Smooth muscle cell (in vitro differentiated cells): ENCODE data around the gene ASAP2. TPM values are rescaled to one million over a fixed set of nuclear protein-coding genes. Genes with fewer than 3 reads are reported as not detected.

Source experiments
- DNase-seq: peaks from one replicate; lab custom pipeline; 2025; ENCODE audit not compliant: unreplicated experiment; lab: John Stamatoyannopoulos, UW
- H2AFZ ChIP-seq: fragments of 200-600 bp; sonication (generic); 2 replicates; pipeline ENCODE4 v1.6.0; 2016; ENCODE audit warnings: antibody characterized with exemption, low read depth, mild to moderate bottlenecking
- H3F3A ChIP-seq: fragments of 200-600 bp; sonication (generic); 2 replicates; pipeline ENCODE4 v1.6.0; 2017; ENCODE audit warnings: antibody characterized with exemption, low read depth
- H3K27ac ChIP-seq: fragments of 200-600 bp; sonication (generic); 2 replicates; pipeline ENCODE4 v1.5.1; 2016; ENCODE audit warnings: low read depth, mild to moderate bottlenecking
- H3K27me3 ChIP-seq: fragments of 200-600 bp; sonication (generic); 2 replicates; pipeline ENCODE4 v1.6.1; 2016; ENCODE audit warnings: low read depth, mild to moderate bottlenecking
- H3K36me3 ChIP-seq: fragments of 200-600 bp; sonication (generic); 2 replicates; pipeline ENCODE4 v1.5.1; 2016; ENCODE audit warnings: low read depth
- H3K4me1 ChIP-seq: fragments of 200-600 bp; sonication (generic); 2 replicates; pipeline ENCODE4 v1.5.1; 2016; ENCODE audit warnings: low read depth
- H3K4me2 ChIP-seq: fragments of 200-600 bp; sonication (generic); 2 replicates; pipeline ENCODE4 v1.6.0; 2016; ENCODE audit warnings: mild to moderate bottlenecking
- H3K4me3 ChIP-seq: fragments of 200-600 bp; sonication (generic); 2 replicates; pipeline ENCODE4 v1.5.1; 2016; ENCODE audit warnings: mild to moderate bottlenecking
- H3K79me2 ChIP-seq: fragments of 200-600 bp; sonication (generic); 2 replicates; pipeline ENCODE4 v1.6.0; 2016; ENCODE audit warnings: low read depth, mild to moderate bottlenecking
- H3K9ac ChIP-seq: fragments of 200-600 bp; sonication (generic); 2 replicates; pipeline ENCODE4 v1.6.0; 2016; ENCODE audit warnings: low read depth
- H3K9me3 ChIP-seq: fragments of 200-600 bp; sonication (generic); replicated peaks from 2 replicates; pipeline ENCODE4 v1.5.1; 2016; ENCODE audit warnings: low read depth
- H4K20me1 ChIP-seq: fragments of 200-600 bp; sonication (generic); 2 replicates; pipeline ENCODE4 v1.6.0; 2016; ENCODE audit warnings: low read depth
- WGBS: methylation state at CpG from one replicate; pipeline ENCODE4 v1.1.7; 2016; ENCODE audit warnings: low lambda C conversion rate; 5-methylcytosine and 5-hydroxymethylcytosine counted together
- polyA plus RNA-seq: library from polyadenylated mRNA; unstranded; fragments of >200 nt; fragmentation: Nextera tagmentation; extraction: Ambion mirVana; gene quantifications from 2 replicates; pipeline ENCODE4 v1.2.1, GENCODE V29; 2016
- total RNA-seq: library from RNA; depleted of rRNA; stranded (reverse); fragments of >200 nt; gene quantifications from 2 replicates; pipeline ENCODE4 v1.2.3, GENCODE V29; 2014
- TF ChIP-seq, protein P1 (sequence below): fragments of 200-600 bp; sonication (generic); IDR thresholded peaks from 2 replicates; pipeline ENCODE4 v1.5.1; 2017; ENCODE audit warnings: borderline replicate concordance, mild to moderate bottlenecking, antibody characterized with exemption; ENCODE audit not compliant: insufficient read depth, poor library complexity, severe bottlenecking

ASAP2 gene
- total and polyA plus RNA-seq, 2 experiments from 2014 or later = 8.8 to 23.1 TPM

DNA sequence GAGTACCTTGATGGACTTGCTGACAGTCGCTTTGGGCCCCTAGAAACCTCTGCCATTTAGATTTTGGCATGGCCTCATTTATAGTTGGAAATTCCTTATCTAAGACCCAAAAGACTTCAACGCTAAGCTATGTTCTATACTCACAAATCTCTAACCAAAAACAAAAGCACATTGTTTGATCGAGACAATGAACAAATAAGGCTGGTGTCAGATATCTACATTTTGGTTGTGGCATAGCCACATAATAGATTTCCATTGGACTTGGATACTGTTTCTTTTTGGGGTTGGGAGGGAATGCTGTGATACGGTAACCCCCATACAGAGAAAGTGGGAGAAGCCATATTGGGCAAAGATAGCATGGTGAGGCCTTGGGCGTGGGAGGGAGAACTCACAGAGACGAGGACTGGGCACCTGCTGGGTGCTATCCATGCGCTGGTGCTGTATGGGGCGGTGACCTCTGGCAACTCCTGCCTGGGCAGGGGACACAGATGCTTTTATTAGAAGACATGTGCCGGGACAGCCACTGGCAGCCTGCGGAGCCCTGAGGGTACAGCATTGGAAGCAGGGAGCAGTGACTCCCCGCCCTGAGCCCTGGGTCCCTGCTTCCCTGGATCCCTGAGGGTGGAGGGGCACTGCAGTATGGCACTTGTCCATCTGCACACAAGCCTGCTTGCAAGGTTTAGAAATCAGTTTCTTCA, 97.1 kb downstream of the ASAP2 start:
- TF ChIP-seq, protein P1, sequence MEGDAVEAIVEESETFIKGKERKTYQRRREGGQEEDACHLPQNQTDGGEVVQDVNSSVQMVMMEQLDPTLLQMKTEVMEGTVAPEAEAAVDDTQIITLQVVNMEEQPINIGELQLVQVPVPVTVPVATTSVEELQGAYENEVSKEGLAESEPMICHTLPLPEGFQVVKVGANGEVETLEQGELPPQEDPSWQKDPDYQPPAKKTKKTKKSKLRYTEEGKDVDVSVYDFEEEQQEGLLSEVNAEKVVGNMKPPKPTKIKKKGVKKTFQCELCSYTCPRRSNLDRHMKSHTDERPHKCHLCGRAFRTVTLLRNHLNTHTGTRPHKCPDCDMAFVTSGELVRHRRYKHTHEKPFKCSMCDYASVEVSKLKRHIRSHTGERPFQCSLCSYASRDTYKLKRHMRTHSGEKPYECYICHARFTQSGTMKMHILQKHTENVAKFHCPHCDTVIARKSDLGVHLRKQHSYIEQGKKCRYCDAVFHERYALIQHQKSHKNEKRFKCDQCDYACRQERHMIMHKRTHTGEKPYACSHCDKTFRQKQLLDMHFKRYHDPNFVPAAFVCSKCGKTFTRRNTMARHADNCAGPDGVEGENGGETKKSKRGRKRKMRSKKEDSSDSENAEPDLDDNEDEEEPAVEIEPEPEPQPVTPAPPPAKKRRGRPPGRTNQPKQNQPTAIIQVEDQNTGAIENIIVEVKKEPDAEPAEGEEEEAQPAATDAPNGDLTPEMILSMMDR = no peak
- no peak for DNase-seq
- WGBS = 98% methylated on average over 11 of the region's 11 CpGs
- H2AFZ ChIP-seq = no peak overlapping the region
- H3K79me2 ChIP-seq = no peaks in the 10 kb centered on the region
- H3K9me3 ChIP-seq = no peaks in the 10 kb centered on the region
- no peaks in the 10 kb centered on the region for H3K4me1 ChIP-seq
- no peak overlapping the region for H3K9ac ChIP-seq
- H3F3A ChIP-seq = no peaks in the 10 kb centered on the region
- no peak overlapping the region for H3K4me2 ChIP-seq
- no peaks in the 10 kb centered on the region for H3K36me3 ChIP-seq
- H3K4me3 ChIP-seq = no peak overlapping the region
- H3K27ac ChIP-seq = no peak overlapping the region
- no peaks in the 10 kb centered on the region for H3K27me3 ChIP-seq
- H4K20me1 ChIP-seq = peaks cover 27% of the 10 kb centered on the region

DNA sequence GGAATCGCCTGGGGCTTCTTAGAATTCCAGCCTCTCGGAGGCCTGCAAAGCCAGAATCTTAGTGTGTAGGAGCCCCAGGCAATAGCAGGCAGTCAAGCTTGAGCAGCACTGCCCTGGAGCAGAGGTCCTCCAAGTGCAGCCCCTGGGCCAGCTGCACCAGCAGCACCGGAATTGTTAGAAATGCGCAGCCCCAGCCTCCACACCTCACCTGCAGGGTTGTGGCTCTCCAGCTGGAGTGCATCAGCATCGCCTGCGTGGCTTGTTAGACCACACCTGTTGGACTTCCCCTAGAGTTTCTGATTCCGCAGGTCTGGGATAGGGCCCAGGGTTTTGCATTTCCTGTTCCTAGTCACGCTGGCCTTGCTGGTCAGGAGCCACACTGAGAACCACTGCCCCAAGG, 100.3 kb downstream of the ASAP2 start:
- Histone ChIP-seq H3K4me1 (peaks cover 5% of the 10 kb centered on the region), H3K27me3 (no peaks in the 10 kb centered on the region), H3K4me3 (no peak overlapping the region), H3K9me3 (no peaks in the 10 kb centered on the region), H3K4me2 (no peak overlapping the region), H2AFZ (no peak overlapping the region), H3K79me2 (peaks cover 10% of the 10 kb centered on the region), H3F3A (peaks cover 7% of the 10 kb centered on the region), H3K27ac (no peak overlapping the region), H3K36me3 (no peaks in the 10 kb centered on the region), H4K20me1 (peaks cover 35% of the 10 kb centered on the region), H3K9ac (no peak overlapping the region)
- TF ChIP-seq, protein P1 = no peak
- 78% methylated on average over 8 of the region's 8 CpGs for WGBS
- DNase-seq = no peak

DNA sequence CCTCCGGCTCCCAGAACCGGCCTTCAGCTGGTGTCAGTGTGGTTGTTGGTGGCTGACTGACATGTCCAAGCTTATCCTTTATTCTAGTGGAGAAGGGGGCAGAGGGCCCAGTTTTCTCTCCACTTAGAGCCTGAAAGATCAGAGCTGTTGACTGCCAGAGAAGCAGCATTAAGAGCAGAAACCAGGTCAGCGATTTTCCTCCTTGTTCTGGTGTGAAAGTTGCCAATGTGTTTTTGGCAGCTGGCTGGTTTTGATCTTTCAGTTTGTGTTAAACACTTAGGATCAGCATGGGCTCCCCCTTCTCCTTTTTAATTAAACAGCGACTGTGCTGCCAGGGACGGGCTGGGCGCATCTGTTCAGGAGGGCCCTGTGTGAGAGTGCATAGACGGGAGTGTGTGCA, 100.9 kb downstream of the ASAP2 start:
- peaks cover 5% of the 10 kb centered on the region for H3K4me1 ChIP-seq
- 90% methylated on average over 7 of the region's 7 CpGs for WGBS
- H3K4me2 ChIP-seq = no peak overlapping the region
- peaks cover 32% of the 10 kb centered on the region for H4K20me1 ChIP-seq
- H3K4me3 ChIP-seq = no peak overlapping the region
- no peak for DNase-seq
- TF ChIP-seq, protein P1 = no peak
- H3K27ac ChIP-seq = no peak overlapping the region
- no peaks in the 10 kb centered on the region for H3K9me3 ChIP-seq
- H3K9ac ChIP-seq = no peak overlapping the region
- H3K36me3 ChIP-seq = no peaks in the 10 kb centered on the region
- no peaks in the 10 kb centered on the region for H3K27me3 ChIP-seq
- H3F3A ChIP-seq = peaks cover 7% of the 10 kb centered on the region
- no peak overlapping the region for H2AFZ ChIP-seq
- H3K79me2 ChIP-seq = peaks cover 10% of the 10 kb centered on the region
